HepG2 (cell line): ENCODE results near the gene ATG2A. TPM values are rescaled to one million over a fixed set of nuclear protein-coding genes. Genes with fewer than 3 reads are reported as not detected.

Experiments
- ATAC-seq: fragments of 200-7000 bp; cut with Tn5 transposase; 3 replicates; pipeline ENCODE4 v1.9.1; 2020; ENCODE audit warnings: mild to moderate bottlenecking, moderate library complexity
- BruUV-seq: library from RNA; stranded (reverse); fragments of 400-500 nt; replicated peaks from 2 replicates; lab custom pipeline; 2021; lab: Mats Ljungman, UMichigan
- CTCF ChIA-PET: fragments of 300-600 bp; formaldehyde crosslinking; extraction: SDS; loops from one replicate; lab custom pipeline; 2021; ENCODE audit warnings: low total read pairs, inconsistent platforms, low intra/inter-chr PET ratio; lab: Yijun Ruan, JAX
- POLR2A ChIA-PET: fragments of 350-600 bp; sonication (Branson Sonifier 250); formaldehyde crosslinking; loops from one replicate; lab custom pipeline; 2020; ENCODE audit warnings: antibody characterized with exemption, inconsistent platforms; lab: Yijun Ruan, JAX
- DNase-seq: peaks from one replicate; pipeline ENCODE4 v3.0.0-alpha.2; 2015; ENCODE audit warnings: low spot score
- FAIRE-seq: peaks from 3 replicates; lab custom pipeline; 2011; peaks lifted over from hg19 to GRCh38; lab: Jason Lieb, UNC
- H2AFZ ChIP-seq: one replicate; pipeline ENCODE4 v1.6.1; 2011; ENCODE audit warnings: low read length, inconsistent platforms
- H3K27ac ChIP-seq: fragments of 300-600 bp; 3 replicates; pipeline ENCODE4 v1.8.0; 2011; ENCODE audit warnings: mixed run types, mild to moderate bottlenecking, mixed read lengths, low read length, inconsistent platforms; ENCODE audit not compliant: insufficient read depth; ENCODE audit errors: extremely low read length
- H3K27me3 ChIP-seq, 2 experiments: fragments of 200-600 bp in 1 of 2; 2 replicates in 1 of 2; 3 replicates in 1 of 2; pipeline versions ENCODE4 v1.6.0 to v1.8.0; 2011; ENCODE audit warnings: low read length in 2 of 2, mild to moderate bottlenecking in 2 of 2, moderate library complexity in 2 of 2, inconsistent platforms in 1 of 2; ENCODE audit not compliant: insufficient read depth in 2 of 2, control insufficient read depth in 1 of 2
- H3K36me3 ChIP-seq, 2 experiments: fragments of 200-600 bp in 1 of 2; replicated peaks in 1 of 2; 2 replicates in 1 of 2; 3 replicates in 1 of 2; pipeline versions ENCODE4 v1.5.1 to v1.8.0; 2011; ENCODE audit warnings: low read length in 2 of 2, inconsistent platforms in 1 of 2; ENCODE audit not compliant: insufficient read depth in 2 of 2, control insufficient read depth in 1 of 2
- H3K4me1 ChIP-seq: 2 replicates; pipeline ENCODE4 v1.5.1; 2012; ENCODE audit warnings: low read length, inconsistent platforms; ENCODE audit not compliant: insufficient read depth
- H3K4me2 ChIP-seq: 2 replicates; pipeline ENCODE4 v1.6.0; 2011; ENCODE audit warnings: low read depth, low read length, inconsistent platforms
- H3K4me3 ChIP-seq, 3 experiments: fragments of 200-600 bp in 1 of 3; sonication (generic), shearing (Covaris generic) in 1 of 3; replicated peaks in 1 of 3; 2 replicates each; pipeline ENCODE4 v1.5.1; 2011 to 2016; ENCODE audit warnings: low read length in 3 of 3, inconsistent platforms in 2 of 3, low read depth in 2 of 3, mild to moderate bottlenecking in 2 of 3, control low read depth in 1 of 3, mixed read lengths in 1 of 3; ENCODE audit not compliant: insufficient read depth in 1 of 3
- H3K79me2 ChIP-seq: one replicate; pipeline ENCODE4 v1.6.1; 2011; ENCODE audit warnings: low read length, inconsistent platforms; ENCODE audit not compliant: insufficient read depth
- H3K9ac ChIP-seq: 2 replicates; pipeline ENCODE4 v1.6.0; 2011; ENCODE audit warnings: mild to moderate bottlenecking, low read depth, low read length, inconsistent platforms; ENCODE audit not compliant: insufficient read depth
- H3K9me3 ChIP-seq: 2 replicates; pipeline ENCODE4 v1.5.1; 2012; ENCODE audit warnings: mild to moderate bottlenecking, low read length
- H4K20me1 ChIP-seq: 2 replicates; pipeline ENCODE4 v1.6.0; 2011; ENCODE audit warnings: inconsistent platforms, mild to moderate bottlenecking, low read length, moderate library complexity; ENCODE audit not compliant: insufficient read depth
- ASH2L ChIP-seq: fragments of 300-600, 200-600 bp; sonication (generic); IDR thresholded peaks from 2 replicates; pipeline ENCODE4 v1.7.0; 2017; ENCODE audit warnings: low read depth, mild to moderate bottlenecking, moderate library complexity, mixed read lengths, low read length; ENCODE audit not compliant: insufficient read length
- CHD4 ChIP-seq: fragments of 200-600 bp; sonication (generic); IDR thresholded peaks from 2 replicates; pipeline ENCODE4 v1.7.0; 2017; ENCODE audit warnings: mild to moderate bottlenecking, low read length, borderline replicate concordance
- ERF ChIP-seq: IDR thresholded peaks from 2 replicates; pipeline ENCODE4 v1.6.1; 2018; ENCODE audit warnings: missing biosample characterization, missing genetic modification reagents
- HNRNPUL1 ChIP-seq: fragments of 200-400 bp; formaldehyde crosslinking; IDR thresholded peaks from 2 replicates; pipeline ENCODE4 v1.6.1; 2017; ENCODE audit warnings: low read depth, mild to moderate bottlenecking, low read length, moderate library complexity
- MXD4 ChIP-seq: IDR thresholded peaks from 2 replicates; pipeline ENCODE4 v1.6.1; 2016; ENCODE audit warnings: mild to moderate bottlenecking, missing biosample characterization, missing genetic modification reagents
- MZF1 ChIP-seq: sonication (generic); formaldehyde crosslinking; IDR thresholded peaks from 2 replicates; pipeline ENCODE4 v1.8.1; 2023; ENCODE audit warnings: mild to moderate bottlenecking, missing genetic modification reagents, borderline replicate concordance
- RFX3 ChIP-seq: IDR thresholded peaks from 2 replicates; pipeline ENCODE4 v1.6.1; 2016; ENCODE audit warnings: missing biosample characterization, missing genetic modification reagents
- SOX5 ChIP-seq: IDR thresholded peaks from 2 replicates; pipeline ENCODE4 v1.6.1; 2016; ENCODE audit warnings: borderline replicate concordance
- SOX6 ChIP-seq, 2 experiments: fragments of 450-650 bp in 1 of 2; sonication (generic) in 1 of 2; formaldehyde crosslinking in 1 of 2; IDR thresholded peaks; 2 replicates each; pipeline versions ENCODE4 v1.4.0 to v1.6.1; 2017 to 2020; ENCODE audit warnings: antibody characterized with exemption in 1 of 2, mild to moderate bottlenecking in 1 of 2, missing genetic modification reagents in 1 of 2
- ZBTB3 ChIP-seq: sonication (generic); formaldehyde crosslinking; IDR thresholded peaks from 2 replicates; pipeline ENCODE4 v1.4.0; 2020; ENCODE audit warnings: low read depth, mild to moderate bottlenecking, moderate library complexity, missing genetic modification reagents, borderline replicate concordance
- ZFAT ChIP-seq: sonication (generic); formaldehyde crosslinking; conservative IDR thresholded peaks from 2 replicates; pipeline ENCODE4 v1.8.1; 2023; ENCODE audit warnings: missing genetic modification reagents, inconsistent platforms
- ZMYM2 ChIP-seq: sonication (generic); formaldehyde crosslinking; IDR thresholded peaks from 2 replicates; pipeline ENCODE4 v1.8.0; 2022; ENCODE audit warnings: mild to moderate bottlenecking, missing genetic modification reagents
- ZNF496 ChIP-seq: sonication (generic); formaldehyde crosslinking; IDR thresholded peaks from 2 replicates; pipeline ENCODE4 v1.8.1; 2023; ENCODE audit warnings: mild to moderate bottlenecking, moderate library complexity, missing genetic modification reagents; ENCODE audit not compliant: insufficient replicate concordance
- ZNF629 ChIP-seq: sonication (generic); formaldehyde crosslinking; conservative IDR thresholded peaks from 2 replicates; pipeline ENCODE4 v1.5.0; 2020; ENCODE audit warnings: missing genetic modification reagents
- ZNF773 ChIP-seq: sonication (generic); formaldehyde crosslinking; IDR thresholded peaks from 2 replicates; pipeline ENCODE4 v1.4.0; 2020; ENCODE audit warnings: missing genetic modification reagents, borderline replicate concordance
- ZSCAN29 ChIP-seq: sonication (generic); formaldehyde crosslinking; conservative IDR thresholded peaks from 2 replicates; pipeline ENCODE4 v1.4.0; 2020; ENCODE audit warnings: mild to moderate bottlenecking, missing genetic modification reagents
- WGBS: methylation state at CpG from one replicate; pipeline ENCODE4 v1.1.6; 2017; ENCODE audit warnings: low lambda C conversion rate; 5-methylcytosine and 5-hydroxymethylcytosine counted together
- in situ Hi-C: cut with HindIII; loops from 2 replicates; pipeline ENCODE4 v1.10.0; 2017; ENCODE audit warnings: low pct_unique_long_range_greater_than_20kb; ENCODE audit not compliant: extremely low pct_ligation_motif_present
- intact Hi-C: fragments of 100-400 bp; cut with micrococcal nuclease; formaldehyde crosslinking; loops from one replicate; pipeline ENCODE4 v1.10.0; 2022; ENCODE audit not compliant: unreplicated experiment
- polyA plus RNA-seq, 8 experiments: library from polyadenylated mRNA; depleted of rRNA in 3 of 8; stranded (reverse) in 7 of 8; unstranded in 1 of 8; fragments of >200 nt; fragmentation: Illumina TruSeq in 4 of 8; extraction: Trizol in 4 of 8; gene quantifications; 2 replicates each; pipeline versions ENCODE4 v1.2.1 to v1.2.3, GENCODE V29; 2011 to 2016; ENCODE audit warnings: low read depth in 4 of 8, missing spikeins in 1 of 8, mixed read lengths in 1 of 8; ENCODE audit not compliant: insufficient read depth in 1 of 8
- total RNA-seq, 5 experiments: library from RNA; depleted of rRNA; stranded (reverse); fragments of >200 nt; fragmentation: Illumina TruSeq; extraction: Trizol; gene quantifications; 2 replicates each; pipeline ENCODE4 v1.2.3, GENCODE V29; 2016; ENCODE audit warnings: low read depth in 1 of 5
- TF ChIP-seq, protein P1 (sequence below): IDR thresholded peaks from 2 replicates; pipeline ENCODE4 v1.6.1; 2012; ENCODE audit warnings: inconsistent platforms
- TF ChIP-seq, protein P2 (sequence below): sonication (generic); formaldehyde crosslinking; IDR thresholded peaks from 2 replicates; pipeline ENCODE4 v1.4.0; 2020; ENCODE audit warnings: missing genetic modification reagents
- TF ChIP-seq, protein P3 (sequence below): sonication (generic); formaldehyde crosslinking; IDR thresholded peaks from 2 replicates; pipeline ENCODE4 v1.8.0; 2022; ENCODE audit warnings: missing genetic modification reagents, mild to moderate bottlenecking, moderate library complexity, borderline replicate concordance
- TF ChIP-seq, protein P4 (sequence below): sonication (generic); formaldehyde crosslinking; IDR thresholded peaks from 2 replicates; pipeline ENCODE4 v1.8.1; 2023; ENCODE audit warnings: mild to moderate bottlenecking, moderate library complexity, missing genetic modification reagents

ATG2A gene
- total and polyA plus RNA-seq, 2 of the 13 experiments (the other 11 are each of a cell fraction or from before 2014, with no cell fraction given): 6.7 to 8.0 TPM

DNA sequence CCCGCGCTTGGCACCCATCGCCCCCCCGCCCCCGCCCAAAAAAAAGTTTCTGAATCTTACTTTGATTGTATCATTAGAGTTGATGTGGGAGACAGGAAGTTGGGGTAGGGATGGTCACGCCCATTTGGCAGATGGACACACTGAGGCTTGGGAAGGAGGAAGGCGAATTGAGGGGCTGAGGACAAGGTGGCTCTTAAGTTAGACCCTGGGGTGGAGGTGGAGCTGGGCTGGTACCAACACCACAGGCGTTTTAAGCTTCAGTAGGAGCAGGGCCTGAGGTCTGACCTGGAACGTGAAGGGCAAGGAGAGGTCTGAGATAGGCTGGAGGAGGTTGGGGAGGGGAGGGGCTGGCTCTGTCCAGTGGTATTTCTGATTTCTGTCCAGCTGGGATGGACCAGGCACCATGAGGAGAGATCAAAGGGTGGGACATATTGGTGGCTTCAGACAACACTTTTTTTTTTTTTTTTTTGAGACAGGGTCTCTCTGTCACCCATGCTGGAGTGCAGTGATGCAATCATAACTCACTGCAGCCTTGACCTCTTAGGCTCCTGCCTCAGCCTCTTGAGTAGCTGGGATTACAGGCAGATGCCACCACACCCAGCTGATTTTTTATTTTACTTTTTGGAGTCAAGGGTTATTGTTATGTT is 71.8 kb downstream of the ATG2A start:
- no peak for FAIRE-seq
- DNase-seq: peak; percentile 42
- H3K27me3 ChIP-seq: no peaks in the 10 kb centered on the region; a peak in 1 of 5 replicates
- H3K4me1 ChIP-seq: peaks cover 77% of the 10 kb centered on the region
- ChIA-PET CTCF (interaction anchor here (4.5 kb wide), 1 partner anchor 49 kb away, joined by 72 read pairs; no protein-coding TSS in a partner anchor), POLR2A (interaction anchor here (0.7 to 4.7 kb wide), 7 partner anchors 25 to 1014 kb away, joined by 3 to 30 read pairs (median 4); partner anchors contain the start of genes ARL2, BATF2 and EHD1)
- no peaks in the 10 kb centered on the region for H3K9me3 ChIP-seq
- H3K4me2 ChIP-seq: peak overlapping the region; percentile 99
- H4K20me1 ChIP-seq: no peaks in the 10 kb centered on the region
- no peak overlapping the region for H2AFZ ChIP-seq
- in situ Hi-C loops (loop anchor here (5.0 kb wide), 1 partner anchor 47 kb away; no protein-coding TSS in a partner anchor), intact Hi-C loops (loop anchor here (5.0 to 10.0 kb wide), 3 partner anchors 43 to 152 kb away; partner anchors contain the start of genes BATF2 and MAP4K2)
- WGBS: 8% methylated on average over 9 of the region's 9 CpGs
- BruUV-seq: no TSS peak
- H3K79me2 ChIP-seq: no peaks in the 10 kb centered on the region
- no peak overlapping the region for H3K27ac ChIP-seq
- no peak overlapping the region for H3K9ac ChIP-seq
- H3K4me3 ChIP-seq: peak overlapping the region; percentile 57 to 84 (median 68); a peak in 4 of 6 replicates
- no peak for ATAC-seq
- H3K36me3 ChIP-seq: no peaks in the 10 kb centered on the region
- no peak for TF ChIP-seq ZBTB3 (CRISPR knock-in tag)
- TF ChIP-seq, protein P1, sequence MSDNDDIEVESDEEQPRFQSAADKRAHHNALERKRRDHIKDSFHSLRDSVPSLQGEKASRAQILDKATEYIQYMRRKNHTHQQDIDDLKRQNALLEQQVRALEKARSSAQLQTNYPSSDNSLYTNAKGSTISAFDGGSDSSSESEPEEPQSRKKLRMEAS: peak; percentile 39; the same call in 1 of the 2 replicates
- TF ChIP-seq ZNF773 (CRISPR knock-in tag): no peak
- TF ChIP-seq ZMYM2: 0 out of 2 replicates have a peak, but pooled peaks have one; percentile 51
- TF ChIP-seq MZF1 (CRISPR knock-in tag): no peak
- TF ChIP-seq, protein P2, sequence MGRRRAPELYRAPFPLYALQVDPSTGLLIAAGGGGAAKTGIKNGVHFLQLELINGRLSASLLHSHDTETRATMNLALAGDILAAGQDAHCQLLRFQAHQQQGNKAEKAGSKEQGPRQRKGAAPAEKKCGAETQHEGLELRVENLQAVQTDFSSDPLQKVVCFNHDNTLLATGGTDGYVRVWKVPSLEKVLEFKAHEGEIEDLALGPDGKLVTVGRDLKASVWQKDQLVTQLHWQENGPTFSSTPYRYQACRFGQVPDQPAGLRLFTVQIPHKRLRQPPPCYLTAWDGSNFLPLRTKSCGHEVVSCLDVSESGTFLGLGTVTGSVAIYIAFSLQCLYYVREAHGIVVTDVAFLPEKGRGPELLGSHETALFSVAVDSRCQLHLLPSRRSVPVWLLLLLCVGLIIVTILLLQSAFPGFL (CRISPR knock-in tag): no peak
- TF ChIP-seq ZNF496 (CRISPR knock-in tag): no peak
- TF ChIP-seq MXD4 (CRISPR knock-in tag): no peak
- no peak for TF ChIP-seq ZFAT
- no peak for TF ChIP-seq ASH2L
- TF ChIP-seq, protein P3, sequence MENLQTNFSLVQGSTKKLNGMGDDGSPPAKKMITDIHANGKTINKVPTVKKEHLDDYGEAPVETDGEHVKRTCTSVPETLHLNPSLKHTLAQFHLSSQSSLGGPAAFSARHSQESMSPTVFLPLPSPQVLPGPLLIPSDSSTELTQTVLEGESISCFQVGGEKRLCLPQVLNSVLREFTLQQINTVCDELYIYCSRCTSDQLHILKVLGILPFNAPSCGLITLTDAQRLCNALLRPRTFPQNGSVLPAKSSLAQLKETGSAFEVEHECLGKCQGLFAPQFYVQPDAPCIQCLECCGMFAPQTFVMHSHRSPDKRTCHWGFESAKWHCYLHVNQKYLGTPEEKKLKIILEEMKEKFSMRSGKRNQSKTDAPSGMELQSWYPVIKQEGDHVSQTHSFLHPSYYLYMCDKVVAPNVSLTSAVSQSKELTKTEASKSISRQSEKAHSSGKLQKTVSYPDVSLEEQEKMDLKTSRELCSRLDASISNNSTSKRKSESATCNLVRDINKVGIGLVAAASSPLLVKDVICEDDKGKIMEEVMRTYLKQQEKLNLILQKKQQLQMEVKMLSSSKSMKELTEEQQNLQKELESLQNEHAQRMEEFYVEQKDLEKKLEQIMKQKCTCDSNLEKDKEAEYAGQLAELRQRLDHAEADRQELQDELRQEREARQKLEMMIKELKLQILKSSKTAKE (CRISPR knock-in tag): no peak
- TF ChIP-seq HNRNPUL1: no peak
- TF ChIP-seq RFX3: no peak
- TF ChIP-seq, protein P4, sequence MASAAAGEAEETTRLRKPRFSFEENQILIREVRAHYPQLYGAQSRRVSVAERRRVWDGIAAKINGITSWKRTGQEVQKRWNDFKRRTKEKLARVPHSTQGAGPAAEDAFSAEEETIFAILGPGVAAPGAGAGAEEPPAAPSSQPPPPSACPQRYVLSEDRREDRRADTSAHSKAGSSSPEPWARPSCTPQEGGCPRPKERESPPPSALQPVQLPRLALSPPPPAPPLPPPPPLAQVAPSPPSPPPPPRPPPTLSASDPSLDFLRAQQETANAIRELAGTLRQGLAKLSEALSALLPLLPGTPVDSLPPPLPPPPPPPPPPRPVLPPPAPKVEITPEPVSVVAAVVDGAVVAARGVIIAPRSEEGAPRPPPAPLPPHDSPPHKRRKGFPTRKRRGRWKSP: no peak
- TF ChIP-seq SOX5 (CRISPR knock-in tag): no peak
- no peak for TF ChIP-seq ZSCAN29
- TF ChIP-seq ZNF629 (CRISPR knock-in tag): peak; percentile 98
- TF ChIP-seq CHD4: peak; percentile 50; the same call in 1 of the 2 replicates
- TF ChIP-seq ERF (CRISPR knock-in tag): no peak
- TF ChIP-seq SOX6 (IDR thresholded peaks at IDR 0.05): no peak
- 0 out of 2 replicates have a peak, but pooled peaks have one; percentile 16 for TF ChIP-seq SOX6 (CRISPR knock-in tag; IDR thresholded peaks at IDR 0.05)
